ENCODE data around the gene ZGPAT. TPM values are rescaled to one million over a fixed set of nuclear protein-coding genes. Genes with fewer than 3 reads are reported as not detected.
A peak's percentile ranks its signal among the peaks of the same experiment; 100 is the strongest.

Gene ZGPAT
- total RNA-seq, 1 donor from 2014 or later = 16.7 TPM

DNA sequence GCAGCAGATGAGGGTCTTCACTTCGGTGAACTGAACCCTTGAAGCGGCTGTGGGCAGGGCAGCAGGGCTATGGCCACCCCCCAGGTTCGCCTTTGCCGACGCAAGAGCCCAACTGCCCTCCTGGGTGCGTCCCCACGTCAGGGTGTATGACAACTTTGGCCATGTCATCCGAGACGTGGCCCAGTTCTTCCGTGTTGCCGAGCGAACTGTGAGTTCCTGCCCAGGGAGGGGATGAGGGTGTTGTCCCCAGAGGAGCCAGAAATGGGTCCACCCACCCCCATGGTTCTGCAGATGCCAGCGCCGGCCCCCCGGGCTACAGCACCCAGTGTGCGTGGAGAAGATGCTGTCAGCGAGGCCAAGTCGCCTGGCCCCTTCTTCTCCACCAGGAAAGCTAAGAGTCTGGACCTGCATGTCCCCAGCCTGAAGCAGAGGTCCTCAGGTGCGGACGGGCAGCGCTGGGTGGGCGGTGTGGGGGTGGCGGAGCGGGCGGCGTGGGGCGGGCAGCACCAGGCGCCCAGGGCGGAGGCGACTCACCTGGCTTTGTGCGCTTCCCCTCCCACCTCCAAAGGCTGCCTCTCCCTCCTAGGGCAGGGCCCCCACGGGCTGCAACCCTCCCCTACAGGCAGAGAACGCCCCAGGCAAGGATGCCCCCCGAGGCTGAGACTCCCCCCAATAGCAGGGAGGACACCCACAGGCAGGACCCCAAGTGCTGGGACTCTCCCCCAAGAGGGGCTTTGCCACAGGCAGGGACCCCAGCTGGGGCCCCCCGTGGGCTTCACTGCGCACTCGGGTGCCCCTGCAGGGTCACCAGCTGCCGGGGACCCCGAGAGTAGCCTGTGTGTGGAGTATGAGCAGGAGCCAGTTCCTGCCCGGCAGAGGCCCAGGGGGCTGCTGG, 17.6 kb upstream of the ZGPAT start:
- intact Hi-C loops (cut with DNase I) = no loop called here
- DNase-seq (ENCODE audit: low spot score) = no peak

- DNase-seq (ENCODE audit: low spot score) = no peak
- intact Hi-C loops (cut with DNase I) = no loop called here
These were observed 16.7 kb upstream of the ZGPAT start for GRCh38 chr20:63690898-63691710.

- DNase-seq (ENCODE audit: low spot score) = no peak
- intact Hi-C loops (cut with DNase I) = no loop called here
These were observed 16.0 kb upstream of the ZGPAT start for GRCh38 chr20:63691711-63692435.

DNA sequence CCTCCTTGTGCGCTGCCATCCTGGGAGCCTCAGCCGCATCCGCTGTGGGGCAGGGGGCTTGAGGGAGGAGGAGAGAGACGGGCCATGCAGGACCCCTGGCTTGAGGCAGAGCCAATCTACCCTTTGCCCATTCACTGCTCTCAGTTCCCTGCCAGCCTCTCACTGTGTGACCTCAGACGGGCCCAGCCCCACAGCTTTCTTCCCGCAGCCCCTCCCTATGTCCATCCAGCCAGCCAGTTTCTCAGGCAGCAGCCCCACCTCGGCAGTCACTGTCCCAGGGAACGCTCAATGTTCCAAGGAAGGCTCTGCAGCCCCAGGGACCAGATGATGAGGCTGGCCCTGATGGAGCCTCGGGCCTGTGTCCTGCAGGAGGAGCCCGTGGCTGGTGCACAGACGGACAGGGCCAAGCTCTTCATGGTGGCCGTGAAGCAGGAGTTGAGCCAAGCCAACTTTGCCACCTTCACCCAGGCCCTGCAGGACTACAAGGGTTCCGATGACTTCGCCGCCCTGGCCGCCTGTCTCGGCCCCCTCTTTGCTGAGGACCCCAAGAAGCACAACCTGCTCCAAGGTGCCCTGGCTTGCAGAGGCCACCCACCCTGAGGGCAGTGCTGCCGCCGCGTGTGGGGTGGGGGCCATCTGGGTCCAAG, 15.3 kb upstream of the ZGPAT start:
- DNase-seq (ENCODE audit: low spot score) = no peak
- intact Hi-C loops (cut with DNase I) = no loop called here

GRCh38 chr20:63693083-63693732, 14.6 kb upstream of the ZGPAT start:
- peak; percentile 65 for DNase-seq (ENCODE audit: low spot score)
- intact Hi-C loops (cut with DNase I) = no loop called here

- no peak for DNase-seq (ENCODE audit: low spot score)
- intact Hi-C loops (cut with DNase I) = no loop called here
These were observed 13.9 kb upstream of the ZGPAT start for GRCh38 chr20:63693733-63694583.

DNA sequence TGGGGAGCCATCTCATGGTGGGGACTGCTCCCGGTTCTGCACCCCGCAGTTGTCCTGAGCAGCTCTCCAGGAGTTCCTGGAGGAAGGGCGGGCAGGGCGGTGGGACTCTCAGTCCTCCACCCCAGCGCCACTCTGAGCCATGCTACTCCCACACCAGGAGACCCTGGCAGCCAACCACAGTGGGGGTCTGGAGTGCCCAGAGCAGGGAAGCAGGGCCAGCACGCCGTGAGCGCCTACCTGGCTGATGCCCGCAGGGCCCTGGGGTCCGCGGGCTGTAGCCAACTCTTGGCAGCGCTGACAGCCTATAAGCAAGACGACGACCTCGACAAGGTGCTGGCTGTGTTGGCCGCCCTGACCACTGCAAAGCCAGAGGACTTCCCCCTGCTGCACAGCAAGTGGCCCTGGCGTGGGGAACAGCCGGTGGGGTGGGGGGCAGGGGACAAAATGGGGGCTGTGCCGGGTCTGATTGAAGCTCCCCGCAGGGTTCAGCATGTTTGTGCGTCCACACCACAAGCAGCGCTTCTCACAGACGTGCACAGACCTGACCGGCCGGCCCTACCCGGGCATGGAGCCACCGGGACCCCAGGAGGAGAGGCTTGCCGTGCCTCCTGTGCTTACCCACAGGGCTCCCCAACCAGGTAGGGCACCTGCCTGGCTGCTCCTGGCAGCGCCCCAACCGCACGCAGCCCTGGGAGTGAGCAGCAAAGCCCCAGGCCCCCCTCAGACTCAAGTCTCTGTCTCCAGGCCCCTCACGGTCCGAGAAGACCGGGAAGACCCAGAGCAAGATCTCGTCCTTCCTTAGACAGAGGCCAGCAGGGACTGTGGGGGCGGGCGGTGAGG, 13.0 kb upstream of the ZGPAT start:
- intact Hi-C loops (cut with DNase I) = loop anchor here (5.0 kb wide), 1 partner anchor 42 kb away; the partner anchor contains the start of genes LIME1 and SLC2A4RG
- no peak for DNase-seq (ENCODE audit: low spot score)

DNA sequence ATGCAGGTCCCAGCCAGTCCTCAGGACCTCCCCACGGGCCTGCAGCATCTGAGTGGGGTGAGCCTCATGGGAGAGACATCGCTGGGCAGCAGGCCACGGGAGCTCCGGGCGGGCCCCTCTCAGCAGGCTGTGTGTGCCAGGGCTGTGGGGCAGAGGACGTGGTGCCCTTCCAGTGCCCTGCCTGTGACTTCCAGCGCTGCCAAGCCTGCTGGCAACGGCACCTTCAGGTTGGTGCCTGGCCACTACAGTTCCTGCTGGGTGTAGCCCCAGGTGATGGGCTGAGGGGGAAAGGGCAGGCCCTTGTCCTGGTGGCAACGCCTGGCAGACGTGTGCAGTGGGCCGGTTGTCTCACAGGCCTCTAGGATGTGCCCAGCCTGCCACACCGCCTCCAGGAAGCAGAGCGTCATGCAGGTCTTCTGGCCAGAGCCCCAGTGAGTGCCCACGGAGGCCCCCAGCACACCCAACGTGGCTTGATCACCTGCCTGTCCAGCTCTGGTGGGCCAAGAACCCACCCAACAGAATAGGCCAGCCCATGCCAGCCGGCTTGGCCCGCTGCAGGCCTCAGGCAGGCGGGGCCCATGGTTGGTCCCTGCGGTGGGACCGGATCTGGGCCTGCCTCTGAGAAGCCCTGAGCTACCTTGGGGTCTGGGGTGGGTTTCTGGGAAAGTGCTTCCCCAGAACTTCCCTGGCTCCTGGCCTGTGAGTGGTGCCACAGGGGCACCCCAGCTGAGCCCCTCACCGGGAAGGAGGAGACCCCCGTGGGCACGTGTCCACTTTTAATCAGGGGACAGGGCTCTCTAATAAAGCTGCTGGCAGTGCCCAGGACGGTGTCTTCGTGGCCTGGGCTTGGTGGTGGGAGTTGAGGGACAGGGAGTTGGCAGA, 12.2 kb upstream of the ZGPAT start:
- DNase-seq (ENCODE audit: low spot score) = peak; percentile 84
- intact Hi-C loops (cut with DNase I) = loop anchor here (5.0 kb wide), 1 partner anchor 42 kb away; the partner anchor contains the start of genes LIME1 and SLC2A4RG

- intact Hi-C loops (cut with DNase I) = loop anchor here (5.0 kb wide), 1 partner anchor 41 kb away; the partner anchor contains the start of genes LIME1 and SLC2A4RG
- peak; percentile 71 for DNase-seq (ENCODE audit: low spot score)
These were observed 11.6 kb upstream of the ZGPAT start for GRCh38 chr20:63696306-63696627.

- intact Hi-C loops (cut with DNase I) = loop anchor here (5.0 kb wide), 1 partner anchor 41 kb away; the partner anchor contains the start of genes LIME1 and SLC2A4RG
- no peak for DNase-seq (ENCODE audit: low spot score)
These were observed 11.0 kb upstream of the ZGPAT start, which contains the start of gene TNFRSF6B for GRCh38 chr20:63696628-63697356. Gene TNFRSF6B, plus strand, starts transcription at chr20:63696652. Its CDS starts 116 bp downstream, at chr20:63696768.

DNA sequence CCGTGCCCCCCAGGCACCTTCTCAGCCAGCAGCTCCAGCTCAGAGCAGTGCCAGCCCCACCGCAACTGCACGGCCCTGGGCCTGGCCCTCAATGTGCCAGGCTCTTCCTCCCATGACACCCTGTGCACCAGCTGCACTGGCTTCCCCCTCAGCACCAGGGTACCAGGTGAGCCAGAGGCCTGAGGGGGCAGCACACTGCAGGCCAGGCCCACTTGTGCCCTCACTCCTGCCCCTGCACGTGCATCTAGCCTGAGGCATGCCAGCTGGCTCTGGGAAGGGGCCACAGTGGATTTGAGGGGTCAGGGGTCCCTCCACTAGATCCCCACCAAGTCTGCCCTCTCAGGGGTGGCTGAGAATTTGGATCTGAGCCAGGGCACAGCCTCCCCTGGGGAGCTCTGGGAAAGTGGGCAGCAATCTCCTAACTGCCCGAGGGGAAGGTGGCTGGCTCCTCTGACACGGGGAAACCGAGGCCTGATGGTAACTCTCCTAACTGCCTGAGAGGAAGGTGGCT, 10.4 kb upstream of the ZGPAT start:
- DNase-seq (ENCODE audit: low spot score) = peak; percentile 71
- intact Hi-C loops (cut with DNase I) = loop anchor here (5.0 kb wide), 1 partner anchor 40 kb away; the partner anchor contains the start of genes LIME1 and SLC2A4RG

GRCh38 chr20:63697868-63698545, 9.8 kb upstream of the ZGPAT start:
- intact Hi-C loops (cut with DNase I) = loop anchor here (5.0 kb wide), 1 partner anchor 39 kb away; the partner anchor contains the start of genes LIME1 and SLC2A4RG
- DNase-seq (ENCODE audit: low spot score) = peak; percentile 61

DNA sequence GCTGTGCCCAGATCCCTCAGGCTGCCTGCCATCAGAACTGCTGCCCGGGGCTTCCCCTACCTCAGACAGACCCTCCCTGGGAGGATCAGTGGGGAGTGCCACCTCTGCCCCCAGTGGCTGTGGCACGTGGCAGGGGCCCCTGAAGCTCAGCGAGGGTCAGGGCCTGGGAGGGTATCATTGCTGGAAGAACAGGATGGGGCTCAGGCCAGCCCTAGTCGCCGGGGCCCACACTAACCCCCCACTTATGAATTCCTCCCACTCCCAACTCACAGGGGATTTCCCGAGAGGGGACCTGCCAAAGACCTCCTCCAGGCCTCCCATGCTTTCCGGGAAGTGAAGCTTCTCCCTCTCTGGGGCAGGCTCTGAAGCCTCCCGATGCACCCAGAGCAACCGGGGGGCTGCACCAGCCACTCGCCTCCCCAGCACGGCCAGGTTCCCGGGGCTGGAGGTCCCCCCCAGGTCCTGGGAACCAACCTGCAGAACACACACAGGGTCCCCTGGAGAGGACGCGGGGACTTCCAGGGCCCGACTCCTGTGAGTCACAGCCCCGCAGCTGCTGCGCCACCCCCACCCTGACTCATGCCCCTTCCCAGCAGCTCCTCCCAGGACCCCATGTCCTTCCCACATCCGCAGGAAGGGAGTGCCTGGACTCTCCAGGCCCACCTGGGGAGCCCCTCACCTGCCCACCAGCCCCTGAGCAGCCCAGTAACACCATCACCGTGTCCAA, 8.9 kb upstream of the ZGPAT start:
- intact Hi-C loops (cut with DNase I) = loop anchor here (5.0 kb wide), 1 partner anchor 38 kb away; the partner anchor contains the start of genes LIME1 and SLC2A4RG

More for the DNA sequence above, 8.9 kb upstream of the ZGPAT start:
- peak; percentile 80 for DNase-seq (ENCODE audit: low spot score)
